Gastroesophageal sphincter (tissue), 3 donors: Measurements from ENCODE around the gene PPP1R7.

ENCODE experiments used
- CTCF ChIP-seq, 4 experiments: fragments of 200-600 bp in 2 of 4; fragments of 450-650 bp in 2 of 4; sonication (generic) in 1 of 4; IDR thresholded peaks; one replicate each; pipeline ENCODE4 v1.5.1; 2017 to 2019; ENCODE audit warnings: antibody characterized with exemption in 4 of 4, mild to moderate bottlenecking in 2 of 4, moderate library complexity in 2 of 4
- EP300 ChIP-seq: sonication (generic); formaldehyde crosslinking; IDR thresholded peaks from one replicate; pipeline ENCODE4 v1.6.1; 2017; ENCODE audit warnings: antibody characterized with exemption, mild to moderate bottlenecking
- POLR2A ChIP-seq, 2 donors: fragments of 450-650 bp; IDR thresholded peaks; one replicate each; pipeline ENCODE4 v1.6.1; 2017; ENCODE audit warnings: antibody characterized with exemption in 2 of 2, mild to moderate bottlenecking in 2 of 2, moderate library complexity in 1 of 2
- POLR2AphosphoS5 ChIP-seq: sonication (generic); formaldehyde crosslinking; IDR thresholded peaks from one replicate; pipeline ENCODE4 v1.6.1; 2017; ENCODE audit warnings: antibody characterized with exemption

GRCh38 chr2:241142593-241142992 is 7.7 kb upstream of the PPP1R7 start:
- TF ChIP-seq CTCF (IDR thresholded peaks at IDR 0.05) = no peak
- no peak for TF ChIP-seq EP300
- TF ChIP-seq POLR2A (IDR thresholded peaks at IDR 0.05) = no peak
- no peak for TF ChIP-seq POLR2AphosphoS5
